ENCODE data around the gene RALGDS.

RALGDS gene

DNA sequence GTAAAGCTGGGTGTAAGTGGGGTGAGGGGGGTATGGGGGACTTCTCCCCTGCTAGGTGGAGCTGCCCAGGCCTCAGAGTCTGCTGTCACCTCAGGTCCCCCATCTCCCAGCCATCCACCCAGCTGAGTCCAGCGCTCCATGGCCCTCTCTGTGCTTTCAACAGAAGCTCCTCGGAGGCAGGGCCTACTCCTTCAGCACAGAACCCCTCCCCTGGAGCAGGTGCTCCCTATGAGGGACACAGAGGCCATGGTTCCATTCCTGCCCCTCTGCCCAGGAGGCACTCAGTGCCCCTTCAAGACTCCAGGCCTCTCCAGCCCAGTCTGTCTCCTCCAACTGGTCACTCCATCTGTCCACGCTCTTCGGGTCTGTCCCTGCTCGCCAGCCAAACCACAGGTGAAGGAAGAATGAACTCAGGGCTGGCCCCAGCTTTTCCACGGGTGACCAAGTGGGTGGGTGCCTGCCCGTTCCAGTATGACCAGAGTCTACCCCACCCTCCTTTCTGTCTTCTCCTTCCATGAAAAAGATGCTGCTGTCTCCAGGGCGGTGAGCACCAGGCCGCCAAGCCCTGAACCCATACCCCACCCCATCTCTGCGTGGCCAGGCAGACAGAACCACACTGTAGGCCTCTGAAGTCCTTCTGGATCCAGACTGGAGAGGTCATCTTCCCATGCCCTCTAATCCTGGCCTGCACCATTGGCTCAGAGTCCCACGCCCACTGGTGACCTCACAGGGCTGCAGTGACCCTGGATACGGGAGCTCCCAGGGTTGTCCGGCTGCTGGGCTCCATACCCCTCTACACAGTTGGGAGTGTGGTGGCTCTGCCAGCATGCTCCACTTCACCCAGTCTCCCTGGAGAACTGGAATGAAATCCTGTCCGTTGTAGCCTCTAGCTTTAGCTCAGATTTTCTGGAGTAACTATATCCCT, 30.8 kb upstream of the RALGDS start:
- no peak for FAIRE-seq

DNA sequence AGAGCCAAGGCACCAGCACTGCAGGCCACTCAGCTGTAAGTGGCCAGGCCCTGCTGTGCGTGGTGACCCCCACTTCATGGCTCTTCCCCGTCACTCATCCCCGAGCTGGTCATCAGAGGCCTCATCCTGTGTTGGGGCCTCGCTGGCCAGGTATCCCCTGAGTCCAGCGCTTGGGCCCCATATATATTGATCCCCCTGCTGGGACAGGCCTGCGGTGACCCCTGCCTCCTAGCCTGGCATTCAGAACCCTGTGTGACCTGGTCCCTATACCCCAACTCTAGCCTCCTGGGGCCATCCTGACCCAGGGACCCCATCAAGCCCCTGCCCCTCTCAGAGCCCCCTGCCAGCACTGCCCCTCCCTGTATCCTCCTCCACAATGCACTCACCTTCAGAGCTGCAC, 30.0 kb upstream of the RALGDS start:
- DNase-seq (ENCODE audit: low spot score) (no peak), FAIRE-seq (no peak)

More for the DNA sequence above, 30.8 kb upstream of the RALGDS start:
- DNase-seq (ENCODE audit: low spot score) = no peak

DNA sequence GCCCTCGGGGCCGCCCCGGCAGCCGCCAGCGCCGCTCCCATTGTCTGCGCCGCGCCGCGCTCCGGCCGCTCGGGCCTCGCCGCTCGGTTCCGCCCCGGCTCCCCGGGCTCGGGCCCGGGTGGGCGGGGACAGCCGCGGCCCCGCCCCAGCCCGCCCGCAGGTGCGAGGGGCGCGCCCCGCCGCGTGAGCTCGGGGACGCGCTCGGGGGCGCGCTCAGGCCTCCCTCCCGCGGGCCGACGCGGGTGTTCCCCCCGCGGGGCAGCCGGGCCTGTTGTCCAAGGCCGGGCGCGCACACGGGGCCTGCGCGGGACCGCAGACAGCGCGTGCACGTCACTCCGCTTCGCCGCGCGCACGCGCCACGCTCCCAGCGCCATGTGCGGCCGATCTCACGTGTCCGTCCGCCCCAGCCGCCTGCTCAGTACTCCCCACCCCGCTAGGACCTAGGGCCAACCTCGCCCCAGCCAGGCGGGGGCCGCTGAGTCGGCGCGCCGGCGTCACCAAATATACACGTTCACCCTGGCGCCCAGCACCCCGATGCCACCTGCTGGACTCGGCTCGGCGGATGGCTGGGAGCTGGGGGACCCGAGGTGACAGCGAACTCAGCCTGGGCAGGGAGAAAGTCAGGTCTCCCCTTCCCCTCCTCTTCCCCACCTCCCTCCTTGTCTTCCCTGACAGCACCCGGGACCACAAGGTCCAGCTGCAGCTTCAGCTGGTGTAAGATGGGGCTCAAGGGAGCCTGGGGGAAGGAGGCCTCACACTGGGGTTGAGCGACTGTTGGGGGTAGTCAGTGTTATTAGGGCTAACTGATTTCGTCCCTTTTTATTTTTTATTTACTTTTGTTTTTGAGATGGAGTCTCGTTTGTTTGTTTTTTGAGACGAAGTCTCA, 28.3 kb upstream of the RALGDS start:
- DNase-seq (ENCODE audit: low spot score) (peak; percentile 95), FAIRE-seq (peak; percentile 99)

GRCh38 chr9:133148199-133149129, 27.4 kb upstream of the RALGDS start:
- no peak for FAIRE-seq
- DNase-seq (ENCODE audit: low spot score) = peak; percentile 61

DNA sequence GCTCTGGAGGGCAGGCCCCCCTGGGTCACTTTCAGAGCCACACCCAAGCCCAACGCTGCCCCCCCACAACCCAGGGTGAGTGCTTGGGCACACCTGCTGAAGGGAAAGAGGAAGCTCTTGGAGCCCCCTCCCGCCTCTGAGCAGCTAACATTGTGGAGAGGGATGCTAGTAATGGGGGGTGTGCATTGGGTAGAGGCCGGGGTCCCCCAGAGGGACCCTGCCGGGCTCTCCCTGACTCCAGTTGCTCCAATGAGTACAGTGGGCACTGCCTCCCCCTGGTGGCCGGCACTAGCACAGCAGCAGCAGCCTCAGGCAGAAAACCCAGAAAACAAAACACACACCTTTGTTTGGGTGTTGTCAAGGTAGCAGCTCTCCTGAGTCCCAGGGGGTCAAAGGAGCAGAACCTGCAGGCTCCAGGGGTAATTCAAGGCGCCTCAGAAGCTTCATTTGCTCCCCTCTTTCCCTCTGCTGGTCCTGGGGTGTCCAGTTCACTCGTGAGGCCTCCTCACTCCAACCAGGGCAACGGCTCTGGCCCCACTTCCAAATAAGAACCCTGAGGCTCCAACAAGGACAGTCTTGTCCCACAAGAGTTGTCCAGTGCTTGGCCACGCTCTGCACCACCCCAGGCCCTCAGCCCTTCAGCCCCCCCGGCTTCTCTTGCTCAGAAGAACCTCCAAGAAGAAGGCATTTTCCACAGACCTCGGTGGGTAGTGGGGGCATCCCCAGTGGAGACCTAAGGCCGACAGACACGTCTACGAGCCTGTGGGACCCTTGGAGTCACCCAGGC, 26.6 kb upstream of the RALGDS start:
- FAIRE-seq = no peak
- peak; percentile 78 for DNase-seq (ENCODE audit: low spot score)

GRCh38 chr9:133146746-133147411, 25.8 kb upstream of the RALGDS start:
- no peak for FAIRE-seq
- no peak for DNase-seq (ENCODE audit: low spot score)

DNA sequence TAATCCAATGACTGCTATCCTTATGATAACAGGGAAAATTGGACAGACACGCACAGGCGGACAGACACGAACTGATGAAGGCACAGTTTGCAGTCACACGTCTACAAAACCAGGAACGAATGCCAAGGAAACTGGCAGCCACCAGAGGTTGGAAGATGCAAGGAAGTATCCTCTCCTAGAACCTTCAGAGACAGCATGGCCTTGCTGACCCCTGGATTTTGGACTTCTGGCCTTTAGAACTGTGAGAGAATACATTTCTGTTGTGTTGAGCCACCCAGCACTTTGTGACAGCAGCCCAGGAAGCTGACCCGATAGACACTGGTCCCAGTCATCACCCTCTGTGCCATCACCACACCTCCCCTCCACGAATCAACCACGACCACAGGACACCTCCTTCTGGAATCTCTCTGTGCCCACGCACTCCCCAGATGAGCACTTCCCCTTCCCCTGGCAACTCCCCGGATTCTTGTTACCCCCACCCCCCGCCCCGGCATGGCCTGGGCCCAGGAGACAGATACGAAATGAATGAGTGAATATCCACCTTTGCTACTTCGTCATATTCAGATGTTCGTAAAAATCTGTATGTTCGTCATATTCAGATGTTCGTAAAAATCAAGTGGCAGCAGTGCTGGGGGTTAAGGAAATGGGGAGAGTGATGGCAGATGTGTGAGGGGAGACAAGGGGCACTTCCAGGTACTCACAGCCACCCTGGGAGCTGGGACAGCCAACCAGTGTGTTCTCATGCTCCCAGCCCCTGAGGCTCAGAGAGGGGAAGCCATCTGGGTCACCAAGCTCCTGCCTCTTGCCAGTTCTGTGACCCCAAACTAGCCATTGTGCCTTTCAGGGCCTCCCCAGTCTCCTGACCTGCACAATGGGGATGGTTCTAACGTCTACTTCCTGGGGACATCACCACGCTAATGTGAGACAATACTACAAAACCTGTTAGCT, 24.1 kb upstream of the RALGDS start:
- FAIRE-seq (no peak), DNase-seq (ENCODE audit: low spot score) (no peak)

DNA sequence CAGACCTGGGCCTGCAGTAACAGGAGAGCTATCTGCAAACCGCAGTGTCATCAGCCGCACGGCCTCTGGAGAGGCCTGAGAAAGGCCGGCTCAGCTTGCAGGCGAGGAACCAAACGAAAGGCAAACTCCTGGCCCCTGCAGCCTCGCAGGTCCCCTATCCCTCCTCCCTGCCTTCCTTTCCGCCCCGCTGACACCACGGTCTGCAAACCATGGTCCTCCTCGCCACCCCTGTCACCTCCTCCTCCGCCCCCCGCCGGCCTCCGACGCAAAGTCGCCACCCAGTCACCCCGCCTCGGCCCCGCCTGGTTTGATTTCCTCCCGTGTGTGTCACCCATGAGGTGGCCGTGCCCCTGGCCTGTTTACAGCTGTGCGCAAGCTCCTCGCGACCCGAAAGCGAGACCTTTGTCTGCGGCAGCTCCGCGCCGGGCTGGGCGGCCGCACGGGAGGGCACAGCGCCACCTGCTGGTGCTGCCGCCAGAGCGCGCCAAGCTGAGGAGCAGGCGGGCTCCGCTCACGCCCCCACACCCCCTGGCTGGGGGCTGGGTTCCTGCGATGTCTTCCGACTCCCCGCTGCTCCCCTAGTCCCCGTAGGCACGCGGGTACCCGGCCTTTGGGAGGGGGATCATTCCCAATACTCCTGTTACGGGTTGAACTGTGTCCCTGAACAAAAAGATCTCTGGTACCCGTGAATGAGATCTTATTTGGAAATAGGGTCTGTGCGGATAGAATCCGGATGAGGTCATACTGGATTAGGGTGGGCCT, 23.3 kb upstream of the RALGDS start:
- peak; percentile 84 for DNase-seq (ENCODE audit: low spot score)
- peak; percentile 66 for FAIRE-seq

DNA sequence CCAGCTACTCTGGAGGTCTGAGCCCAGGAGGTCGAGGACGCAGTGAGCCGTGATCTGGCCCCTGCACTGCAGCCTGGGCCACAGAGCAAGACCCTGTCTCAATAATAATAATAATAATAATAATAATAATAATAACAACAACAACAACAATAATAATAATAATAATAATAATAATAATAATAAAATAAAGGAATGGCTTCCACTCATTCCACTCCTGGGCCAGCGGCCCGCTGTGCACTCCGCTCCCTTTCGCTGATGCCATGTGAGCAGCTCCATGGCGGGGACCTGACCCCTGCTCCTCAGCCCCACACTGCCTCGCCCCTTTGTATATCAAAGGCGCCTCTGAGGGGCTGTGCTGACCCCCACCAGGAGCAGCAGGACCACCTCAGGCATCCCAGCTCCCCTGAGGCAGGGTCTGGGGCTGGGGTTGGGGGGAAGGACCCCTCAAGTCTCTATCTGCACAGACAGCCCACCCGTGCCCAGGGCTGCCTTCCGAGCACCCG, 22.6 kb upstream of the RALGDS start:
- no peak for DNase-seq (ENCODE audit: low spot score)
- no peak for FAIRE-seq

DNA sequence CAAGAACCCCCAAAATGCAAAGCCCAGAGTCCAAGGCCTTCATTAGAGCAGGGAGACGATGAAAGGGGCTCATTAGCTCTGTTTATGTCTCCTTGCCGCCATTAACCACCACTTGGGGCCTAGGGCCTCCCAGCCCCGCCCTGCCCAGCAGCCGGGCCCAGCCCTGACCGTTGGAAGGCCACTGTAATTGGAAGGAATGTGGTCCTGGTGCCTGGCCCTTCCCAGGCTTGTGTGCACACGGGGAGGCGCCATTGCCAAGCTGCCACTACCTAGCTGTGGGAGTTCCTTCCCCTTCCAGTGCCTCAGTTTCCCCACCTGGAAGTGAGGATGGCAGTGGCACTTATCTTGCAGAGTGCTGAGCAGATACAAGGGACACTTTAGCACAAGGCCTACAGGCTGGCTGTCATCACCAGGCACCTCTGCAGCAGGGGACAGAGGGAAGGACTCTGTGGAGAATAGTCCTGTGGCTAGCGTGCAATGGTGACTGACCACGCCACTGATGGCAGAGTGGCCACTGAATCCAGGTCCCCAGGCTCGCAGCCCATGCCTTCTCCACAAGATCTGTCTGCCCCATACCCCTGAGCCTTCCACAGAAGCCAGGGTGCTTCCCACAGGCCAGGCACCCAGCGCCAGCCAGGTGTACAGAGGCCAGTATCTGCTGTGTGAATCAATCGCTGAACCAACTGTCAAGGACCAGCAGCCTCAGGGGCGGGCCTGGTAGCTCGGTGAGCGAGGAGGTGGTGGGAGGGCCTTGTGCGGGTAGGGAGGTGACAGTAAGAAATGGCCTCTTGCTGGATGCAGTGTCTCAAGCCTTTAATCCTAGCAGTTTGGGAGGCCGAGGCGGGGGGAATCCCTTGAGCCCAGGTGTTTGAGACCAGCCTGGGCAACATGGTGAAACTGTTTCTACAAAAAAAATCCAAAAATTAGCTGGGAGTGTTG, 21.9 kb upstream of the RALGDS start:
- FAIRE-seq (no peak), DNase-seq (ENCODE audit: low spot score) (no peak)

DNA sequence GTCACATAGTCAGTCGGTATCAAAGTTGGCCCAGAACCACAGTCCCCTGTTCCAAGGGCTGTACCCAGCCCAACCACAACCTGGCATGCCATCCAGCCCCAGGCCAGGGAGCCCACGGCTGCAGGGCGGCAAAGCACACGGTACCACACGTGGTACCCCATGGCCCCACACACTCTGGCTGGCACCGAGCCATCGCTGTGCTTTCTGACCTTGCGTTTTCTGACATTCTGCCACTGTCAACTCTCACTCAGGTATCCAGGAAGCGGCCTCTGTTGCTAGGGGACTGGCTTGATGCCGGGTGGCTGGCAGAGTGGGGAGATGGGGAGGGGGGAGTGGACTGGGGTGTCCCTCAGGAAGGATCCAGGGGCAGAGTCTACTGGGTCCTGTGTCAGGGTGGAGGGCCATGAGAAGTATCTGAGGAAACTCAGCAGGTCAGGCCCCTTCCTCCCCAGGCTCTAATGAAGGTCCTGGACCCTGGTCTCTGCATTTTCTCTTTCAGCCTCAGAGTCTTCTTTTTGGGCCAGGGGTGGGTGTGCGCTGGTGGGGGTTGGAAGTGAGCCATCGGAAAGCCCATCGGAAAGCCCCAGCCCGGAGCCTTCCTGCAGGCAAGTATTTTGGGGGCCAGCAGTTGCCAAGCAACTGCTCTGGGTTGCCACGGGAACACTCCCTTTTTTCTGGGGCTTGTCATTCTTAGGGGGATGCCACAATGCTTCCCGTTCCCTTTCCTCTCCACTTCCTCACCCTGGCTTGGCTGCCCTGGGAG, 21.0 kb upstream of the RALGDS start:
- FAIRE-seq (no peak), DNase-seq (ENCODE audit: low spot score) (no peak)

- no peak for DNase-seq (ENCODE audit: low spot score)
- no peak for FAIRE-seq
These were observed 19.6 kb upstream of the RALGDS start for GRCh38 chr9:133140606-133141005.

DNA sequence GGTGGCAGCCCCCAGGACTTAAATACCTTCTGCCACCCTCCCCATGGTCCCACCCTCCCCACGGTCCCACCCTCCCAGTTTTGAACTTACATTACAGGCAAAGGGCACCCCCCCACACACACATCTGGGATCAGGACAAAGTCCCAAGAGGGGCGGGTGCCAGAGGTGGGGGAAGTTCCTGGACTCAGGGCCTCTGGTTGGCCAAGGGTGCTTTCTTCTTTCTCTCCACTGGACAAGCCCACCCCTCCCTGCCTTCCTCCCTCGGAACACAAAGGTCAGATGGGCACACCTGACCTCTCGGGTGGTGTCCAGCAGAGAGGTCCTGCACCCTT, 19.1 kb upstream of the RALGDS start:
- no peak for DNase-seq (ENCODE audit: low spot score)
- FAIRE-seq = no peak

GRCh38 chr9:133139246-133140173, 18.5 kb upstream of the RALGDS start:
- DNase-seq (ENCODE audit: low spot score) (no peak), FAIRE-seq (no peak)

All from urothelium cell line (cell line).